Ascending aorta (tissue), 2 donors: ENCODE data around the gene ARHGAP26. TPM values are rescaled to one million over a fixed set of nuclear protein-coding genes. Genes with fewer than 3 reads are reported as not detected.

Experiments used
- DNase-seq, 2 donors: peaks; one replicate each; pipeline ENCODE4 v3.0.0-alpha.2; 2019; ENCODE audit warnings: low spot score in 2 of 2
- H3K27ac ChIP-seq, 2 donors: fragments of 200-600 bp; sonication (generic); one replicate each; pipeline ENCODE4 v1.5.1; 2016 to 2017; ENCODE audit warnings: mild to moderate bottlenecking in 1 of 2
- H3K27me3 ChIP-seq: fragments of 200-600 bp; sonication (generic); one replicate; pipeline ENCODE4 v1.5.1; 2017
- H3K36me3 ChIP-seq, 2 donors: fragments of 200-600 bp; sonication (generic); one replicate each; pipeline ENCODE4 v1.5.1; 2016
- H3K4me1 ChIP-seq, 2 donors: fragments of 200-600 bp; sonication (generic); one replicate each; pipeline ENCODE4 v1.5.1; 2016 to 2017; ENCODE audit warnings: mild to moderate bottlenecking in 1 of 2
- H3K4me3 ChIP-seq, 2 donors: fragments of 200-600 bp; sonication (generic); one replicate each; pipeline ENCODE4 v1.5.1; 2016 to 2017; ENCODE audit warnings: mild to moderate bottlenecking in 1 of 2
- H3K9me3 ChIP-seq, 2 donors: fragments of 200-600 bp; sonication (generic); one replicate each; pipeline ENCODE4 v1.5.1; 2016
- CTCF ChIP-seq, 3 experiments: fragments of 200-600 bp in 2 of 3; fragments of 450-650 bp in 1 of 3; sonication (generic) in 2 of 3; IDR thresholded peaks; one replicate each; pipeline ENCODE4 v1.5.1; 2016 to 2019; ENCODE audit warnings: antibody characterized with exemption in 3 of 3, mild to moderate bottlenecking in 1 of 3, moderate library complexity in 1 of 3
- intact Hi-C: fragments of 100-400 bp; cut with DNase I; formaldehyde crosslinking; loops from one replicate; pipeline ENCODE4 v1.15.1; 2023
- total RNA-seq: library from RNA; depleted of rRNA; stranded (reverse); fragments of >200 nt; gene quantifications from one replicate; pipeline ENCODE4 v1.1.0, GENCODE V29; 2016

The ARHGAP26 gene
- total RNA-seq, 1 donor from 2014 or later: 34.9 TPM

GRCh38 chr5:143204474-143205246, 434.5 kb downstream of the ARHGAP26 start:
- no peaks in the 10 kb centered on the region for H3K27me3 ChIP-seq
- H3K36me3 ChIP-seq: no peaks in the 10 kb centered on the region
- H3K9me3 ChIP-seq: peaks cover 0 to 5% of the 10 kb centered on the region in 2 donors
- peak overlapping the region; percentile 22 to 51 for H3K27ac ChIP-seq
- no peak for TF ChIP-seq CTCF (IDR thresholded peaks at IDR 0.05)
- intact Hi-C loops: no loop called here
- peaks cover 3 to 4% of the 10 kb centered on the region in 2 donors for H3K4me1 ChIP-seq
- DNase-seq: no peak
- H3K4me3 ChIP-seq: no peak overlapping the region

- Histone ChIP-seq H3K9me3 (peaks cover 0 to 5% of the 10 kb centered on the region in 2 donors), H3K27ac (peak overlapping the region in 1 of 2 donors; percentile 51), H3K4me3 (no peak overlapping the region), H3K36me3 (no peaks in the 10 kb centered on the region), H3K27me3 (no peaks in the 10 kb centered on the region), H3K4me1 (peaks cover 3 to 4% of the 10 kb centered on the region in 2 donors)
- intact Hi-C loops: no loop called here
- DNase-seq: peak in 1 of 2 donors; percentile 69
- no peak for TF ChIP-seq CTCF (IDR thresholded peaks at IDR 0.05)
Observed at GRCh38 chr5:143205386-143205785, 435.2 kb downstream of the ARHGAP26 start.

- H3K9me3 ChIP-seq: peaks cover 0 to 5% of the 10 kb centered on the region in 2 donors
- TF ChIP-seq CTCF (IDR thresholded peaks at IDR 0.05): no peak
- intact Hi-C loops: no loop called here
Observed at GRCh38 chr5:143205883-143206195, 435.7 kb downstream of the ARHGAP26 start.

GRCh38 chr5:143206196-143207053, 436.2 kb downstream of the ARHGAP26 start:
- intact Hi-C loops: no loop called here
- Histone ChIP-seq H3K4me1 (peaks cover 3 to 4% of the 10 kb centered on the region in 2 donors), H3K9me3 (peaks cover 0 to 5% of the 10 kb centered on the region in 2 donors)

More at GRCh38 chr5:143205883-143206195, 435.7 kb downstream of the ARHGAP26 start:
- no peak overlapping the region for H3K27ac ChIP-seq
- DNase-seq: no peak
- H3K4me1 ChIP-seq: peaks cover 3 to 4% of the 10 kb centered on the region in 2 donors
- H3K36me3 ChIP-seq: no peaks in the 10 kb centered on the region
- H3K27me3 ChIP-seq: no peaks in the 10 kb centered on the region
- no peak overlapping the region for H3K4me3 ChIP-seq

GRCh38 chr5:143207058-143207457, 436.9 kb downstream of the ARHGAP26 start:
- TF ChIP-seq CTCF (IDR thresholded peaks at IDR 0.05): no peak
- Histone ChIP-seq H3K4me1 (peaks cover 3 to 4% of the 10 kb centered on the region in 2 donors), H3K4me3 (no peak overlapping the region), H3K9me3 (peaks cover 0 to 5% of the 10 kb centered on the region in 2 donors), H3K27me3 (no peaks in the 10 kb centered on the region), H3K36me3 (no peaks in the 10 kb centered on the region), H3K27ac (no peak overlapping the region)
- DNase-seq: no peak
- intact Hi-C loops: no loop called here

More at GRCh38 chr5:143206196-143207053, 436.2 kb downstream of the ARHGAP26 start:
- Histone ChIP-seq H3K27me3 (no peaks in the 10 kb centered on the region), H3K27ac (no peak overlapping the region), H3K4me3 (no peak overlapping the region), H3K36me3 (no peaks in the 10 kb centered on the region)
- DNase-seq: no peak
- no peak for TF ChIP-seq CTCF (IDR thresholded peaks at IDR 0.05)
